Measurements from ENCODE around the gene SECTM1. TPM values are rescaled to one million over a fixed set of nuclear protein-coding genes. Genes with fewer than 3 reads are reported as not detected.
A peak's percentile ranks its signal among the peaks of the same experiment; 100 is the strongest.
"Not testable (repeated sequence)": the region's sequence is repeated elsewhere in the genome, so short reads cannot be mapped to it uniquely, and the experiment has no call there.

The SECTM1 gene
- total RNA-seq (5.3 TPM), polyA plus RNA-seq (ENCODE audit: insufficient read depth in 1 of 8, insufficient read length in 8 of 8, low replicate concordance in 1 of 8) (1 to 10 TPM; 2.6 to 6.3 (median 3.6) TPM)
- long read RNA-seq, donor 1: 0 reads
- long read RNA-seq, donor 2: 0 reads
- long read RNA-seq, donor 3, partial matches to known transcripts: 0 of 1 reads
- long read RNA-seq, donor 3, other reads (novel, unspliced or antisense): 0 of 1 reads
- long read RNA-seq, donor 4, partial matches to known transcripts: 0 of 2 reads
- long read RNA-seq, donor 4, other reads (novel, unspliced or antisense): 0 of 2 reads
- long read RNA-seq, donor 5, transcript SECTM1-201 (5 exons, 2,235 nt): major isoform, 8 of 8 reads
- long read RNA-seq, donor 5, partial matches to known transcripts: 0 of 8 reads
- long read RNA-seq, donor 5, other reads (novel, unspliced or antisense): 0 of 8 reads
- long read RNA-seq, donor 6, partial matches to known transcripts: 0 of 3 reads
- long read RNA-seq, donor 6, other reads (novel, unspliced or antisense): 0 of 3 reads
- long read RNA-seq, donor 7, partial matches to known transcripts: 0 of 1 reads
- long read RNA-seq, donor 7, other reads (novel, unspliced or antisense): 0 of 1 reads
- long read RNA-seq, donor 8, partial matches to known transcripts: 0 of 1 reads
- long read RNA-seq, donor 8, other reads (novel, unspliced or antisense): 0 of 1 reads
- long read RNA-seq, donor 9, partial matches to known transcripts: 0 of 1 reads
- long read RNA-seq, donor 9, other reads (novel, unspliced or antisense): 0 of 1 reads
- long read RNA-seq, donor 10, partial matches to known transcripts: 0 of 1 reads
- long read RNA-seq, donor 10, other reads (novel, unspliced or antisense): 0 of 1 reads
- long read RNA-seq, donor 11, partial matches to known transcripts: 0 of 2 reads
- long read RNA-seq, donor 11, other reads (novel, unspliced or antisense): 0 of 2 reads

DNA sequence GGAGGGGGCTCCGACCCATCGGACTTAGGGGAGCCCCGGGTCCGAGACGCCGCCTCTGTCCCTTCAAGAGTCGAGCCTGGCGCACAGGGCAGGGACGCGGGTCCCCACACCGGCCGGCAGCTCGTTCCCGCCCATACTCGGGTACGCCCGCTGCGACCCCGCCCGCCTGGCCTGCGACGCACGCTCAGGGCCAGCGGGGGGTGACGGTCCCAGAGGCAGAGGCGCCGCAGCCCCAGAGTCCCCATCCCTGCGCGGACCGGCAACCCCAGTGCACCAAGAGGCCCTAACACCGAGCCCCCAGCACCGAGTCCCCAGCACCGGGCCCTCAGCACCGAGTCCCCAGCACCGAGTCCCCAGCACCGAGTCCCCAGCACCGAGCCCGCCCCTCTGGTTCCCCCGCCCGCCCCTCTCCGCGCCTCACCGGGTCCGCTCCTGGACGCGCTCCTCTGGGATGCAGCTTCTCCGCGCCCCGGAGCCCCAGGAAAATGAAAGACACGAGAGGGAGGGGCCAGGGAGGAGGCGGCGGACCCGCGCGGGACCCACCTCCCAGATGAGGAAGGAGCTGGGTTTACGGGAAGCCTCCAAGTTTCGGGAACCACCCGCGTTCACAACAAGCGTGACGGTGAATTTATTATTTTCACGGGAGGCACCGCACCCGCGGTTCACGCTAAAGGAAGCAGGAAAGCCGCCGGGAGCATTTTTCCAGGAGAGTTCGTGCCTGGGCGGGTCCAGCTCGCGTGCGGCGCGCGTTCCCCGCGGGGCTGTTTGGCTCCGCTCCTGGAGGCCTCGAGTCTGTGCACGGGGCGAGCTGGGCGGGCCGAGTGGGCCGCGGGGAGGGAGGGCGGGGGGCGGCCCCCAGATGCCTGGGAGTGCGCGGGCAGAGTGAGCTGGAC, at the start of gene SECTM1:
TSS of gene SECTM1 (minus strand) at position 488 of the 893 bp plus-strand sequence. CDS start 6,526 bp downstream, outside the sequence.
- DNase-seq: peak; percentile 84
- Histone ChIP-seq H3K27ac (ENCODE audit: low read length) (no peak within 1 kb of the TSS), H3K27me3 (ENCODE audit: control insufficient read depth, insufficient read depth, low read length) (peaks cover 52% of the 10 kb centered on the region)

GRCh38 chr17:82382933-82383255, 49.3 kb upstream of the SECTM1 start:
- H3K27me3 ChIP-seq (ENCODE audit: control insufficient read depth, insufficient read depth, low read length): peaks cover 30% of the 10 kb centered on the region
- no peak overlapping the region for H3K27ac ChIP-seq (ENCODE audit: low read length)
- no peaks in the 10 kb centered on the region for H3K9me3 ChIP-seq (replicated peaks; ENCODE audit: control insufficient read depth, low read depth, low read length)
- peaks cover 74% of the 10 kb centered on the region for H3K4me1 ChIP-seq (ENCODE audit: control insufficient read depth, insufficient read depth, low read length)
- 83% methylated on average over 11 of the region's 11 CpGs for WGBS (ENCODE audit: insufficient coverage)
- no peak for DNase-seq
- no peaks in the 10 kb centered on the region for H3K36me3 ChIP-seq (ENCODE audit: control insufficient read depth, insufficient read depth, low read length)
- no peak overlapping the region for H3K4me3 ChIP-seq (ENCODE audit: low read length)

More for the DNA sequence above, at the start of gene SECTM1:
- 2% methylated on average over 86 of the region's 90 CpGs for WGBS (ENCODE audit: insufficient coverage)
- Histone ChIP-seq H3K36me3 (ENCODE audit: control insufficient read depth, insufficient read depth, low read length) (no peaks in the 10 kb centered on the region), H3K4me3 (ENCODE audit: low read length) (peak within 1 kb of the TSS; percentile 53), H3K4me1 (ENCODE audit: control insufficient read depth, insufficient read depth, low read length) (peaks cover 90% of the 10 kb centered on the region), H3K9me3 (replicated peaks; ENCODE audit: control insufficient read depth, low read depth, low read length) (no peaks in the 10 kb centered on the region)

GRCh38 chr17:82382220-82382932, 48.8 kb upstream of the SECTM1 start:
- H3K27ac ChIP-seq (ENCODE audit: low read length); H3K9me3 ChIP-seq (replicated peaks; ENCODE audit: control insufficient read depth, low read depth, low read length); DNase-seq; H3K36me3 ChIP-seq (ENCODE audit: control insufficient read depth, insufficient read depth, low read length); H3K4me3 ChIP-seq (ENCODE audit: low read length): not testable (repeated sequence)
- Histone ChIP-seq H3K27me3 (ENCODE audit: control insufficient read depth, insufficient read depth, low read length) (peaks cover 27% of the 10 kb centered on the region), H3K4me1 (ENCODE audit: control insufficient read depth, insufficient read depth, low read length) (peaks cover 69% of the 10 kb centered on the region)
- WGBS (ENCODE audit: insufficient coverage): 87% methylated on average over 17 of the region's 21 CpGs

DNA sequence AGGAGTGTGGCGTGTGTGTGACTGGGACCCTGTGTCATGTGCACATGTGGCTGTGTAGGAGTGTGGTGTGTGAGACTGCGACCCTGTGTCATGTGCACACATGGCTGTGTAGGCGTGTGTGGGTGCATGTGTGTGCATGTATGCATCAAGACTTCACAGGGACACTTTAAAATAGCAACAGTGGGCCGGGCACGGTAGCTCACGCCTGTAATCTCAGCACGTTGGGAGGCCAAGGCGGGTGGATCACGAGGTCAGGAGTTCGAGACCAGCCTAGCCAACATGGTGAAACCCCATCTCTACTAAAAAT, 48.1 kb upstream of the SECTM1 start:
- DNase-seq; H3K36me3 ChIP-seq (ENCODE audit: control insufficient read depth, insufficient read depth, low read length); H3K4me3 ChIP-seq (ENCODE audit: low read length); H3K9me3 ChIP-seq (replicated peaks; ENCODE audit: control insufficient read depth, low read depth, low read length): not testable (repeated sequence)
- WGBS (ENCODE audit: insufficient coverage): 78% methylated on average over 2 of the region's 10 CpGs
- peaks cover 62% of the 10 kb centered on the region for H3K4me1 ChIP-seq (ENCODE audit: control insufficient read depth, insufficient read depth, low read length)
- peaks cover 25% of the 10 kb centered on the region for H3K27me3 ChIP-seq (ENCODE audit: control insufficient read depth, insufficient read depth, low read length)
- peak overlapping the region; percentile 80 for H3K27ac ChIP-seq (ENCODE audit: low read length)

DNA sequence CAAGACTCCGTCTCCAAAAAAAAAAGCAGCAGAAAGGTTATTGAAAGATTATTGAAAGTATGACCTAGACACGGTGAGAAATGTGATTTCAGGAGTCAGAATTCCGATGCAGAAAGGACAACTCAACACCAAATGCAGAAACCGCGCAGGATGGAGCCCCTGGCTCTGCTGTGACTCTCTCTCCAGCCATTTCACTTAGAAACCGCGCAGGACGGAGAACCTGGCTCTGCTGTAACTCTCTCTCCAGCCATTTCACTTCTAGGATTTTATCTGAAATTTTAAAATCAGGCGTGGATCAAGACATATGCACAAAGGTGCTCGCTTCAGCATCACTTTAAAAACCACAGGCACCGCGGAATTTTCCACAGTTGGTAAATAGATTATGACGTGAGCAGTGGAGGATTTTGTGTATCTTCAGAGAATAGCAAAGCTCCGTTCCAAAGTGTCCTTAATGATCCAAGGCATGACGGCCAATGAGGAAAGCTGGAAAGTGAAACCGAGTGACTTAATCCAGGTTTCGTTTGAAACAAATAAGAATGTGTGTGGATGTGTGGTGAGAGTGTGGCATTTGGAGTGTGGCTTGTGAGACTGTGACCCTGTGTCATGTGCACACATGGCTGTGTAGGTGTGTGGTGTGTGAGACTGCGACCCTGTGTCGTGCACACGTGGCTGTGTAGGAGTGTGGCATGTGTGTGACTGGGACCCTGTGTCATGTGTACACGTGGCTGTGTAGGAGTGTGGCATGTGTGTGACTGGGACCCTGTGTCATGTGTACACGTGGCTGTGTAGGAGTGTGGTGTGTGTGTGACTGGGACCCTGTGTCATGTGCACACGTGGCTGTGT, 47.5 kb upstream of the SECTM1 start:
- WGBS (ENCODE audit: insufficient coverage): 28% methylated on average over 13 of the region's 23 CpGs
- Histone ChIP-seq H3K27me3 (ENCODE audit: control insufficient read depth, insufficient read depth, low read length) (peaks cover 25% of the 10 kb centered on the region), H3K27ac (ENCODE audit: low read length) (peak overlapping the region; percentile 80), H3K4me1 (ENCODE audit: control insufficient read depth, insufficient read depth, low read length) (peaks cover 57% of the 10 kb centered on the region), H3K9me3 (replicated peaks; ENCODE audit: control insufficient read depth, low read depth, low read length) (no peaks in the 10 kb centered on the region), H3K36me3 (ENCODE audit: control insufficient read depth, insufficient read depth, low read length) (no peaks in the 10 kb centered on the region), H3K4me3 (ENCODE audit: low read length) (no peak overlapping the region)
- DNase-seq: peak; percentile 94

DNA sequence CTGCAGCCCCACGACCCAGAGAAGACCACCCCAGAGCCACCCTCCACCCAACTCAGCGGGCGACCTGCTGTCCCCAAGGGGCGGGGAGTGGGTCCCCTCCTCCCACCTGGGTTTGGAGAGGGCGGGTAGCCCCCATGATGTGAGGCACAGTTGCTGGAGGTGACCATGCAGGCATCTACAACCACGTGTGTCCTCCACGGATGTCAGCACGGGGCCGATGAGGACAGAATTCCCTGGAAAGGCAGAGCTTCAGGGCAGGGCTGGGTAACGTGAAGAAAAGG, 45.1 kb upstream of the SECTM1 start:
- Histone ChIP-seq H3K9me3 (replicated peaks; ENCODE audit: control insufficient read depth, low read depth, low read length) (no peaks in the 10 kb centered on the region), H3K4me1 (ENCODE audit: control insufficient read depth, insufficient read depth, low read length) (peaks cover 34% of the 10 kb centered on the region), H3K27me3 (ENCODE audit: control insufficient read depth, insufficient read depth, low read length) (peaks cover 44% of the 10 kb centered on the region), H3K36me3 (ENCODE audit: control insufficient read depth, insufficient read depth, low read length) (peaks cover 4% of the 10 kb centered on the region), H3K27ac (ENCODE audit: low read length) (no peak overlapping the region), H3K4me3 (ENCODE audit: low read length) (no peak overlapping the region)
- no peak for DNase-seq
- WGBS (ENCODE audit: insufficient coverage): 69% methylated on average over 9 of the region's 10 CpGs

DNA sequence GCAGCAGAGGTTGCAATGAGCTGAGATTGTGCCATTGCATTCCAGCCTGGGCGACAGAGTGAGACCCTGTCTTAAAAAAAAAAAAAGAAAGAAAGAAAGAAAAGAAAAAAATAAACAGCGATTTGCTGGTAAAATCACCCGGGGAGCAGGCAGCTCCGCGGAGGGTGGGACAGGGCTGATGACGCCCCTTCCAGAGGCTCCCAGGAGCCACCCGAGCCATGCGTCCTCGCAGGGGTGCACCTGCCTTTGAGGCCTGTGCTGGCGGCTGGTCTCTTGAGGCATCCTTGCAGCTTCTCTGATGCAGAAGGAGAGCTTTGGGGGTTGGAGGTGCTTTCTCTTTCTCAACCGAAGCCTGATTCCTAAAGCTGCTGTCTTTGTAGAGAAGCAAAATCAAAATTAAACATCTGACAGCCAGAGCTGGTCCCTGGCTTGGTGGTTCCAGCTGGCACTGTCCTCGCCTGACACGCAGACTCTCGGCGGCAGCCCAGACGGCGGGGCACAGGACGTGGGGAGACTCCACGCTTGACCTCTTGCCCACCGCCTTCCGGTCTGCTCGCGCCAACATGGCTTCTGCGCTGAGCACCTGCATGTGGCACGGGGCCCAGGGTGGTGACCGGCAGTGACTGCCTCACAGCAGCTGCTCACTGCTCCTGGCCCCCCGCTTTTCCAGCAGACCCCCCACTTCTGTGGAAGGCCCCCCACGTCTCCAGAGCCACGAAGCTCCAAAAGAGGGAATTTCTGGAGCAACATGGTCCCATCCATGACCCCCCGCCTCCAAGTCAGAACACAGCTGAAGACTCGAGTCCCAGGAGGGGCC, 44.6 kb upstream of the SECTM1 start:
- DNase-seq: no peak
- H3K4me3 ChIP-seq (ENCODE audit: low read length): no peak overlapping the region
- 69% methylated on average over 26 of the region's 31 CpGs for WGBS (ENCODE audit: insufficient coverage)
- H3K27me3 ChIP-seq (ENCODE audit: control insufficient read depth, insufficient read depth, low read length): peaks cover 45% of the 10 kb centered on the region
- H3K4me1 ChIP-seq (ENCODE audit: control insufficient read depth, insufficient read depth, low read length): peaks cover 30% of the 10 kb centered on the region
- no peak overlapping the region for H3K27ac ChIP-seq (ENCODE audit: low read length)
- H3K36me3 ChIP-seq (ENCODE audit: control insufficient read depth, insufficient read depth, low read length): peaks cover 4% of the 10 kb centered on the region
- H3K9me3 ChIP-seq (replicated peaks; ENCODE audit: control insufficient read depth, low read depth, low read length): no peaks in the 10 kb centered on the region

- peaks cover 51% of the 10 kb centered on the region for H3K27me3 ChIP-seq (ENCODE audit: control insufficient read depth, insufficient read depth, low read length)
These were observed 43.7 kb upstream of the SECTM1 start for GRCh38 chr17:82377294-82377693.

More at GRCh38 chr17:82377294-82377693, 43.7 kb upstream of the SECTM1 start:
- H3K9me3 ChIP-seq (replicated peaks; ENCODE audit: control insufficient read depth, low read depth, low read length); H3K4me3 ChIP-seq (ENCODE audit: low read length); DNase-seq; H3K36me3 ChIP-seq (ENCODE audit: control insufficient read depth, insufficient read depth, low read length); H3K27ac ChIP-seq (ENCODE audit: low read length): not testable (repeated sequence)
- H3K4me1 ChIP-seq (ENCODE audit: control insufficient read depth, insufficient read depth, low read length): peaks cover 30% of the 10 kb centered on the region
- whole genome bisulfite sequencing (ENCODE audit: insufficient coverage): no CpG with 5 or more reads among the region's 5 CpGs

Data from muscle of leg (tissue), 16 donors.